Stimulated activated CD4-positive, alpha-beta T cell treated with anti-CD3 and anti-CD28 coated beads, TNF-alpha, amount 100 ng/mL, for 48 hours (primary cell): ENCODE results near the gene MRPL20.
"Not testable (repeated sequence)": the region's sequence is repeated elsewhere in the genome, so short reads cannot be mapped to it uniquely, and the experiment has no call there.

Experiments used
- DNase-seq, 3 donors: peaks; one replicate each; pipeline ENCODE4 v3.0.0-alpha.2; 2020; ENCODE audit warnings: low read depth in 3 of 3

Gene MRPL20

DNA sequence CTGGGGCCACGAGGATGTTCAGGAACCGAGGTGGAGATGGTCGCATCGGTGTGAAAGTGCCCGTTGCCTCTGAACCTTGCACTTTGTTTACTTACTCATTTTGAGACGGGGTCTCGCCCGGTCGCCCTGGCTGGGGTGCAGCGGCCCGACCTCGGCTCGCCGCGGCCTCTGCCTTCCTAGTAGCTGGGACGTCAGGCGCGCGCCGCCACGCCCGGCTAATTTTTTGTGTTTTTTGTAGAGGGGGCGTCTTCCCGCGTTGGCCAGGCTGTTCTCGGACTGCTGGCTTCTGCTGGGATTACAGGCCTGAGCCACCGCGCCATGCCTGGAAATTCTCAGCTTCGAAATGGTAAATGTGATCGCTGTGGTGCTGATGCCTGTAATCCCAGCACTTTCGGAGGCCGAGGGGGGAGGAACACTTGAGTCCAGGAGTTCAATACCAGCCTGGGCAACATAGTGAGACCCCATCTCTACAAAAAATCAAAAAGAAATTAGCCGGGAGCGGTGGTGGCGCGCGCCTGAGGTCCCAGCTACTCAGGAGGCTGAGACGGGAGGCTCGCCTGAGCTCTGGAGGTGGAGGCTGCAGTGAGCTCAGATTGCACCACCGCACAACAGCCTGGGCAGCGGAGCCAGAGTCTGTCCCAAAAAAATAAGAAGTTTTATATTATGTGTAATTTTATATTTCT, 684 bp upstream of the MRPL20 start:
- DNase-seq: no peak

- DNase-seq: no peak
Measured at GRCh38 chr1:1406101-1406820, 832 bp downstream of the MRPL20 start.

GRCh38 chr1:1403653-1404052, 3.4 kb downstream of the MRPL20 start:
- DNase-seq: no peak

DNA sequence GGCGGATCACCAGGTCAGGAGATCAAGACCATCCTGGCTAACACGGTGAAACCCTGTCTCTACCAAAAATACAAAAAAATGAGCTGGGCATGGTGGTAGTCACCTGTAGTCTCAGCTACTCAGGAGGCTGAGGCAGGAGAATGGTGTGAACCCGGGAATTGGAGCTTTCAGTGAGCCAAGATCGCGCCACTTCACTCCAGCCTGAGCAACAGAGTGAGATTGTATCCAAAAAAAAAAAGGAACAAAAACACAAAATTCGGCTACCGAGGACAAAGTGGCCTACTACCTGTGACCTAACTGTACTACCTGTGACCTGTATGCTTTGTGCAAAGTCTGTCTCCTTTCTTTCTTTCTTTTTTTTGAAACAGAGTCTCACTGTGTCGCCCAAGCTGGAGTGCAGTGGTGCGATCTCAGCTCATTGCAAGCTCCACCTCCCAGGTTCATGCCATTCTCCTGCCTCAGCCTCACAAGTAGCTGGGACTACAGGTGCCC, 4.1 kb downstream of the MRPL20 start:
- not testable (repeated sequence) for DNase-seq

GRCh38 chr1:1402072-1402900, 4.8 kb downstream of the MRPL20 start:
- peak in 1 of 3 donors; percentile 32 for DNase-seq

DNA sequence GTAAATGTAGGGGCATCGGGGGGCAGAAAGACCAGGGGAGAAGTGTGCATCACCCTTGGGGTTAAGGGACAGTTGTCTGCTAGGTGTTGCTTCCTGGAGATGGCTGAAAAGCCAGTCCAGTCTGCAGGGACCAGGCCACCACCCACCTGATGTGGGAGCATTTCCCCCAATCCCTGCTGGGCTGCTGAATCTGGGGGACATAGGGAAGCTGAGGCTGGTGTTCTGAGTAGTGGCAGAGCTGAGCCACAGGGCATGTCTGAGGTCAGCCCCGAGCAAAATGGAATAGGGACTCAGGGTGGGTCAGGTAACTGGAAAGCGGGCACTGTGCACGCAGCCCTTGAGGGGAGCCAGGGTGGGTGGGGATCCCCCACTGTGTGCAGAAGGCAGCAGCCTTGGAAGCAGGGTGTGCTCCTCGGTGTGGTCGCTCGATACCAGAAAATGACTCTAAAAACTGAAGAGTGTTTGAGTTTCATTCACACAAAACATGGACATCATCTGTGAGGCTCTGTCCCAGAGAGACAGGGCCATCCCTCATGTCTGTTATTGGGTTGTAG, 5.6 kb downstream of the MRPL20 start:
- DNase-seq: no peak

DNA sequence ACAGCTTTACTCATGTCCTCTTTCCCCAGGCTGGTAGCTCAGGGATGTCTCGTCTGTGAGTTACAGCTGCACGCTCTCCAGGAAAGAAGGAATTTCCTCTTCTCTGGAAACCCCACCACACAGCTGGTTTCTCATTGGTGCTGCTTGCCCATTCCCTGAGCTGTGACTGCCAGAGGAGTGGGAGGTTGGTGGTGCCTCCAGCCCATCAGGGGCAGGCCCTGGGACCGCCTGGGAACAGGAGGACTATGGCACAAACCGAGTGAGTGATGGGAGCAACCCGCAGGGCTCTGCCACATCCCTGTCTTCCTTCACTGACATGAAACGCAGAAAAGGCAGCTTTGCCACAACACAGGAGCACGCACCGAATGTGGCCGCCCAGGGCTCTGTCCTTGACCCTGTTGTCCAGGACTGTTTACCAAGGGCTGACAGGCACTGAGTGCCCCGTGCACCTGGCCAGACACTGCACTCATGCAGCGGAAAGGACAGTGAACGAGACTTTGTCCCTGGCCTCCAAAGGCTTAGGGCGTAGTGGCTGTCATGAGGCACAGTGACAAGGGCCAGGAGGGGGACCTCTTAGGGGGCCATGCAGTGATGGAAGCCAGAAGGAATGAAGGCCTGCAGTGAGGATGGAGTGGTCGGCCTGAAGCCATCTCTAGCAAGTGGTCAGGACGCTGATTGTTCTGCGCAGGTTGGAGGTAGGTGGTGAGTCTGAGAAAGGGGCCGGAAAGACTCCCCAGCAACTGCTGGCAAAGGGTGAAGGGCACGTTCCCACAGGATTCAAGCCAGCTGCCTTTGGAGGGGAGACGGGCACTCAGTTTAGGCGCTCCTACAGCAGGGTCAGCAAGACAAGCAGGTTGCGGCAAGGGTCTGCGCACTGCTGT, 6.3 kb downstream of the MRPL20 start:
- no peak for DNase-seq

- DNase-seq: no peak
Measured at GRCh38 chr1:1399872-1400575, 7.1 kb downstream of the MRPL20 start.

GRCh38 chr1:1399187-1399871, 7.8 kb downstream of the MRPL20 start, which contains the start of gene CCNL2:
Gene CCNL2, minus strand, starts transcription at chr1:1399335. Its CDS starts 29 bp downstream, at chr1:1399306.
- peak; percentile 99 for DNase-seq

DNA sequence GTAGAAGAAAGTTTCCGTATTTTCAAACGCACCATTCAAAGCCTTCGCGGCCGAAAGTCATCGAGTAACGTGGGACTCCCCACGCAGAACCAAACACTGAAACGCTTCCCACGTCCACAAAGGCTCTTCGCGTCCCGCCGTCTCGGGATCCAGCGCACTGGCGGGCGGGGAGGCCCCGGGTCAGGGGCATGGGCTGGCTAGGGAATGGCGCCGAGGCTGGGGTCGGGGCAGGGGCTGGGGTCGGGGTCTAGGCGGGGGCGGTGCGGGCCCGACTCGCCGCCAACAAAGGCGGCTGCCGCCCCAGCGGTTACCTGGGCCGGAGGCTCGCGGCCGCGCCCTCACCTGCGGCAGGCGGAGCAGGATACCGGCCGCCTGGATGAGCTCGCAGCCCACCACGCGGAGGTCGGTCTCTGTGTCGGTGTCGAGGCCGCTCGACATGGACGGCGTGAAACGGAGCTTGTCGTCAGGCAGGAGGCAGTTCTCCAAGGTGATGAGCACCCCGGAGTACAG, 8.4 kb downstream of the MRPL20 start:
- no peak for DNase-seq

DNA sequence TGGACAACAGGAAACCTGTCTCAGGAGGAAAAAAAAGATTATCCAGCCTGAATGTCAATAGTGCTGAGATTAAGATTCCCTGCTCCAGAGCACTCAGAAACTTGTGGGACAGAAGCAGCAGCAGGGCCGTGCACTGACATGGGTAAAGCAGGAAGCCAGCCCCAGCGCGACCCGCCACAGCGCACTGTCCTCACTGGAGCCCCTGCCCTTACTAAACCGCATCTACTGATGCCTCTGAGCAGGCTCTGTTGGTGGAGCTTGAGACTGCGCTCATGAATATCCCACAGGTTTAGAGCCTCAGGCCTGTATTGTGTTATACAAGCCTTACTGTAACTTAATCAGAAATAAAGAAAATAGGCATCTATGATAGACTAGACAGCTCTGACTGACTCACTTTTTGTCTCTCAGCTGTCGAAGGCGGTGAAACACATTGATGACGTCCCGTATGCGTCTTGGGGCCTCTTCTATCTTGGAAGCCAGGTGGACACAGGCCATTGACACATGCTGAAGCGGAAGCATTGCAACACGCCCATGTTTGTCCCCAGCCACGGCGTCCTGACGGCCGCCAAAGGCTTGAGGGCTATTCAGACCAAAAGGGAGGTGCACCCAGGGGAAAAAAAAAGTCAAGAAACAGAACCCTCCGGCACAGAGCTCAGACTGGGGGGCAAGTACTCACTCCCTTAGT, 9.1 kb downstream of the MRPL20 start:
- DNase-seq: no peak

GRCh38 chr1:1395166-1395565, 11.9 kb downstream of the MRPL20 start:
- no peak for DNase-seq

GRCh38 chr1:1394116-1394515, 13.0 kb downstream of the MRPL20 start:
- DNase-seq: no peak

- no peak for DNase-seq
Measured at GRCh38 chr1:1393428-1393827, 13.7 kb downstream of the MRPL20 start.

GRCh38 chr1:1393014-1393413, 14.1 kb downstream of the MRPL20 start:
- no peak for DNase-seq

DNA sequence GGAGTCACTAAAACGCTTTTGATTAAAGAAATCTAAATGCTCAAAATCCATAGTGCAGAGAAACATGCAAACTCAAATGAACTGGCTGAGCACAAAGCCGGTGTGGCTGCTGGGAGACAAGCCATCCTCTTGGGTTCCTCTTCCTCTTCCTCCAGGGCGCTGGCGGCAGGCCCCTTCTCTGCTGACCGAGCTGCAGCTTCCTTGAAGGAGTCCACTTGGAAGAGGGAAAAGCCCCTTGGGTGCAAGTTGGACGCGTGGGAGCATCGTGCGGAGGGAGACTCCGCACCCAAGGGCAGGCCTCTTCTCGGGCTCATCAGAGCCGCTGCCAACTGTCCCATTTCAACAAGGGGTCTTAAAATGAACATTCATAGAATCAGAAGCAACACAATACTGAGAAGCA, 15.9 kb downstream of the MRPL20 start:
- DNase-seq: no peak

- DNase-seq: no peak
Measured at GRCh38 chr1:1390675-1391074, 16.4 kb downstream of the MRPL20 start.

GRCh38 chr1:1388078-1388472, 19.0 kb downstream of the MRPL20 start:
- DNase-seq: no peak
